NOMO-1 treated with DMSO at 0.1 percent for 48 hours (cell line): ENCODE measurements around the gene DENND5A.
A peak's percentile ranks its signal among the peaks of the same experiment; 100 is the strongest.

Experiments used
- DNase-seq: peaks from one replicate; lab custom pipeline; 2025; ENCODE audit not compliant: unreplicated experiment; lab: John Stamatoyannopoulos, UW

DENND5A gene

DNA sequence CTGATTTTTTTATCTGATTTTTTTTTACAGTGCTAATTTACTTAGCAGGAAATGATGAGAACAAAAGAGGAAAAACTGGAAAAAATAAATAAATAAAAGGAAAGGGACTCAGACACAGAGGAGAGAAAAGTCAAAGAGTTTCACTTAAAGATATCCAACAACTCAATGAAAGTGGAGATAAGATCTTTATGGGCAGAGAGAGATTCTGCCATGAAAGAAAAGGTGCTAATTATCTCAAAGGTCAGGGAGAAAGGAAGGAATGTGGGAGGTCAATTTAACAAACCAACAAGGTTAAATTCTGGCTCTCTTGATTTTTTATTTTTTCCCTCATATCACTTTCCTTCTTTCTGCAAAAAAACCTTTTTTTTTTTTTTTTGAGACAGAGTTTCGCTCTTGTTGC lies 86.0 kb downstream of the DENND5A start:
- no peak for DNase-seq

DNA sequence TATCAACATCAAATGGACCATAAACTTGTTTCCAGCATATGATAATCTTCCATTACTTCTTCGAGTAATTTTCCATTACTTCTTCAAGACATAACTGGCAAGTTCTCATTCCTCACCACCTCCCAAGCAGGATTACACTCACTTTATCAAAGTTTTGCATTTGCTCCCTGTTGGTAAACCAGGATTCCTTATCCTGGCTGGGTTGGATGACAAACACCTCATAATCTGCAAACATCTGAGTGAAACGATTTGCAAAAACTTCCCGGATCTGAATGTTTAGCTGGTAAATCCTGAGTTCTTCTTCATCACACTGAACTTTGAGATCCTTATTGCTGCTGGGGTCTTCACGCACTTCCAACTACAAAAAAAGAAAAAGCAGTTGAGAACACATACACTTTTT lies 86.4 kb downstream of the DENND5A start:
- DNase-seq: no peak

- DNase-seq: no peak
Measured at GRCh38 chr11:9177438-9178091, 87.6 kb downstream of the DENND5A start.

DNA sequence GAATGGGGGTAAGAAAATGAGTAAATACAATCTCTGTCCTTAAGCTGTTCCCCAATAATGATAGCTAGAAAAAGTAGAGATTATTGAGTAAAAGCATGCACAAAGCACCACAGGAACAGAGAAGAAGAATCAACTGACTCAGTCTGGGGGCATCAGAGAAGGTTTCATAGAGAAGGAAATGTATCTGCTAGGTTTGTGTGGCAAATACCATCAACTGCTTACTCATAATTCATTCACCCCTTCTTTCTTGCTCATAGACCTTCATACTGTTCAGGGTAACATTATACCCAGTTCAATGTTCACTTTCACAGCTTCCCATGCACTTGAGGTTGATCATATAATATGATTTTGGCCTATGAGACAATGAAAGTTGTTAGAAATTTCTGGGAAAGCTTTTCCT lies 88.6 kb downstream of the DENND5A start:
- no peak for DNase-seq

GRCh38 chr11:9176136-9176535 lies 89.0 kb downstream of the DENND5A start:
- DNase-seq: no peak

GRCh38 chr11:9172389-9172788 lies 92.8 kb downstream of the DENND5A start:
- no peak for DNase-seq

GRCh38 chr11:9170450-9170849 lies 94.7 kb downstream of the DENND5A start:
- DNase-seq: no peak

DNA sequence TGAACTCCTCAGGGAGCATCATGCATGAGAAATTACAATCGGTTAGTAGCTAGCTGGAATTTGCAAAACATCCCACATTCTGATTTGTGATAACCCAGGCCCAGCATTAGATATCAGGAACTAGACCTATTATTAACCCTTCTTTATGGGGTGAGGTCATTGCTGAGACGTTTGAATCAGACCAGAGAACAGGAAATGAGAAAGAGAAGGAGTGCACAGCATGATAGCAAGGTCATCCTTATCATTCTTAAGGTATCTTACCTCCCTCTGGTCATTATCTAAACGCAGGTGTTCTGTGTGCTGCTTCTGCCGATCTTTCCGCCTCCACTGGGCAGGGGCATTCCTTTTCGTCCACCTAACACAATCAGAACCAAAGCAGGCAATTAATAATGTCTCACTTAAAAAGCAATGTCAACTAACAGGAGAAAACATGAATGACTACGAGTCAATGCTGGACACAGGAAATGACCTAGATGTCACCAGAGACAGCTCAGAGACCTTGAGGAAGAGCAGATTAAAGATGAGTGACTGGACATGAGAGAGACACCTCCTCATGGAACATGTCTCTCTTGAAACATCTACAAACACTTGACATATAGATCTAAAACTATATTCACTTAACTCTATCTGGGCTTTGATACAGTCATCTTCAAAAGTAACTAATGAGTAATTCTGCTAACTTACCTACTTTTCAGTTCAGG lies 95.4 kb downstream of the DENND5A start:
- peak; percentile 12 for DNase-seq

DNA sequence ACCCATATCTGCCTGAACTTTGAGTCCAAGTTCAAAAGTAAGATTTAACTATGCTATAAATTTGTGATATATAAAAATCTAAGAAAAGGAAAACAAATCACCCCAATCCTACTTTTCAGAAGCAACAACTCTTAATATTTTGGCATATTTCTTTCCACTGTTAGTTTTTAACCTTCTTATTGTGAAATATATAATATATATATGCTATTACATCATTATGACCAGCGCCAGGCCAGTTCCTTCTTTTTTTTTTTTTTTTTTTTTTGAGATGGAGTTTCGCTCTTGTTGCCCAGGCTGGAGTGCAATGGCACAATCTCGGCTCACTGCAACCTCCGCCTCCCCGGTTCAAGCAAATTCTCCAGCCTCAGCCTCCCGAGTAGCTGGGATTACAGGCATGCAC lies 103.2 kb downstream of the DENND5A start:
- DNase-seq: peak; percentile 78

DNA sequence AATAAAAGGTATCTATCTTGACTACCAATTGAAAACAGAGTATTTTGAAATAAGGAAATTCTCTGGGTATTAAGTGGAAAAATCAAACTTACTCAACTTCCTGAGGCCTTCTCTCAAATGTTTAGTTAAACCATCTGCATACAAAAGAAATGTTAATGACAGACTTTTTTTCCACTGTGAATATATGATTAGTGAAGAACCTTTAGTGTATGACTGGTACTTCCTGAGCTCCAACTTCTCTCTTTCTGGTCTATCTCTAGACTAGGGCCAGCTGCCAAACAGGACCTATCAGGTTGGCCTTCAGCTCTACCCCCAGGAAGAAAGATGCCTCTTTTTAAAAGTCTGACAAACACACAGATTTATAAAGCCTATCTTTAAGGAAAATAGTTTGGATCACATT lies 105.0 kb downstream of the DENND5A start:
- DNase-seq: peak; percentile 56

DNA sequence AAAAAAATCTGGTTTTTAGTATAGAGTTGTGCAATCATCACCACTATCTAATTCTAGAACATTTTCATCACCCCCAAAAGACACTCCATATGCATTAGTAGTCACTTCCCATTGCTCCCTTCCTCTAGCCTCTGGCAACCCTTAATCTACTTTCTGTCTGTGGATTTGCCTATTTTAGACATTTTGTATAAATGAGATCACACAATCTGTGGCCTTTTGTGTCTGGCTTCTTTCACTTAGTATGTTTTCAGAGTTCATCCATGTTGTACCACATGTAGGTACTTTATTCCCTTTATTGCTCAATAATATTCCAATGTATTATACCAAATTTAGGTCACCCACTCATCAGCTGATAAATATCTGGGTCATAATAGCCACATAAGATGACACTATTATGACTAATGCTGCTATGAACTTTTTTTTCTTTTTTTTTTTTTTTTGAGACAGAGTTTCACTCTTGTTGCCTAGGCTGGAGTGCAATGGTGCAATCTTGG lies 106.2 kb downstream of the DENND5A start:
- peak; percentile 31 for DNase-seq

GRCh38 chr11:9155930-9156329 lies 109.2 kb downstream of the DENND5A start:
- DNase-seq: no peak

- DNase-seq: no peak
Measured at GRCh38 chr11:9153651-9154050, 111.5 kb downstream of the DENND5A start.

DNA sequence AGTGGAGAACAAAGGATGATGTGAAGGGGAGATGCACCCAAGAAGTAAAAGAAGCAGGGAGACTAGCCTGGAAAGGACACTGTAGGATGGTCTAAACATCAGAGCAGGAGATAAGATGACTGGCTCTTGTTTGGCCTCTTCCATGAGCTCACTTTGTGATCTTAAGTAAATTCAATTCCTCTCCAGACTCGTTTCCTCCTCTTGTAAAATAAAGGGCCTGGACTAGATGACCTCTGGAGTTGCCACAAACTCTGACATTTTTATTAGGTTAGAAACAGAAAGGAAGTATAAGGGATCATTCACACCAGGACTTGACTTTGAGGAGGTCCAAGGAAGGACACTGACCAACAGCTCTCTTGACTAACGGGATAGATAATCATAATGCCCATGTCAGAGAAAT lies 113.5 kb downstream of the DENND5A start:
- DNase-seq: no peak

DNA sequence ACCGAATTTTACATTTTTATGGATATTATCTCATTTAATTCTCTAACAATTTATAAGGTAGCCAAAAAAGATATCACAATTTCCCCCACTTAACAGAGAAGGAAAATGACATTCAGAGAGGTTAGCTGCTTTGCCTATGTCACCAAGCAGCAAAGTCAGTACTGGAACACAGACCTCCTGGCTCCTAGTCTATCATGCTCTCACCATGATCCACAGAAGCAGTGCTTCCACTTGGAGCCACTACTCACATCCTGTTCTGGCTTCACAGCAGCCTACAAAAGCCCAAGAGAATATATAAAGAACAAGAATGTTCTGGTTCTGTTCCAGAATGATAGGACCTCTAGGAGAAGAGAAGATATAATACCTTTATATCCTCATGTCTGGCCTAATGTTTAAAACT lies 114.2 kb downstream of the DENND5A start:
- DNase-seq: no peak

GRCh38 chr11:9150501-9150900 lies 114.6 kb downstream of the DENND5A start:
- DNase-seq: no peak

DNA sequence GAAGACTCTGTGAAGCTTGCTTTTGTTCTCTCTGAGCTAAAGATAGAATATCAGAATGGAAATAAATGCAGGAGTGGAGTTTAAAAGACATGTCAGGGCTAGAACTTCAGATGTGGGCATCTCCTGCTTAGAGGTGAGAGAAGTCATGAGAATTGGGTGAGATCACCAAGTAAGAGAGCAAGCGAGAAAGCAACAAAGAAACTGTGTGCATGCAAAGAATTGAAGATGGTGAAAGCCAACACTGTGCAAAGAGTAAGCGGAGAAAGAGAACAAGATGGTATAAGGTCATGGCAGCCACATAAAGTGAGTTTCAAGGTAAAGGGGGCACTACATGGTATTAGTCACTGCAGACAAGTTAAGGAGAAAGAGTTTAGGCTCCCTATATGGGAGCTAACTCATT lies 116.4 kb downstream of the DENND5A start:
- no peak for DNase-seq

- no peak for DNase-seq
Measured at GRCh38 chr11:9148035-9148434, 117.1 kb downstream of the DENND5A start.

GRCh38 chr11:9146477-9146876 lies 118.7 kb downstream of the DENND5A start:
- DNase-seq: no peak

- DNase-seq: no peak
Measured at GRCh38 chr11:9145283-9145682, 119.9 kb downstream of the DENND5A start.

- no peak for DNase-seq
Measured at GRCh38 chr11:9144828-9145227, 120.3 kb downstream of the DENND5A start.

DNA sequence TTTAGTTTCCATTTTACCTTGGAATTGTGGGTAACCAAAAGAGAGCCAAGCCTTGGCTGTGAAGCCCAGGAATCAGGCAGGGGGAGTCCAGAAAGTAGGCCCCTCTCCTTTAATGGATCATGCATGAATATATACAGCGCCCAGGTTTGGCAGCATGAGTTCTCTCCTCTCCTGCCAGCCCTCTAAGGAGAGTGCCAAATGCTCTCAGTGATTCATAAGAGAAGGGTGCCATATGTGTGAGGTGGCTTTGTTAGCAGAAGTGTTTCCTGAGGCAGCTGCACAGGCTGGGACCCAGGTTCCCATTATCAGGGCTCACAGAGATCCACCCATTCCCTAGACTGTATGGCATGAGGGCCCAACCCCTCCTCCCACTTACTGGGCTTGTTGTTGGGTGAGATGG lies 121.4 kb downstream of the DENND5A start:
- DNase-seq: no peak

DNA sequence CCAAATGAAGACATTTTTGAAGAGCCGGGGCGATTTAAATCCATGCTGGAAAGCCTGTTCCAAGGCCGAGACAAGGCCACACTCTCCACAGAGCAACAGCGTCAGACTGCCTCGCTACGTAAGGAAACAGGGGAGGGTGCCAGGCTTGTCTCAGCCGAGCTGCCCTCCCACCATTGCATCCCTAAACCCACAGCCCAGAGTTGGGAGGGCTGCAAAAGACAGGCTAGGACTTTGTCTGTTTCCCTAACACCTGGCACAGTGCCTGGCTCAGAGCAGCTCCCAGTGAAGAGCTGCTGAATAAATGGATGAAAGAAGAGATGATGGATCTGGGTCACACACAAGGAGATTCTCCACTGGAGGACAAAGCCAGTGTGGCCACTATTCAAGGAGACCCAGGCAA lies 122.4 kb downstream of the DENND5A start:
- no peak for DNase-seq
